Erythroblast (primary cell): Measurements from ENCODE around the gene SH2D6.

ENCODE experiments used
- GATA1 ChIP-seq: IDR thresholded peaks from 2 replicates; pipeline ENCODE4 v1.6.1; 2011; ENCODE audit warnings: low read depth, mild to moderate bottlenecking, control low read depth, low read length, moderate library complexity
- POLR2A ChIP-seq: IDR thresholded peaks from 2 replicates; pipeline ENCODE4 v1.6.1; 2011; ENCODE audit warnings: mild to moderate bottlenecking, low read length

DNA sequence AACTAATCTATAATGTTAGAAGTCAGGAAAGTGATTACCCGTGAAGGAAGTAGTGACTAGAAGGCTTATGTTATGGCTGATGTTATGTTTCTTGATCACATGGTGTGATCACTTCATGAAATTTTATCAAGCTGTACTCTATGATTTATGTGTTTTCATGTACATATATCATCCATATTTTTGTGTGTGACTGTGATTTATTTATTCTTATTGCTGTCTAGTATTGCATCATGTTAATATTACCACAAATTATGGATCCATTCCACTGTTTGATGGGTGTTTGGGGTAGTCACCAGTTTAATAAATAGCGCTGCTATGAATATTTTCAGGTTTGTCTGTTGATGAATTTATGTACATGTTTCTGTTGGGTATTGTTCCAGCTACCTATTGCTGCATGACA, 59.4 kb downstream of the SH2D6 start:
- TF ChIP-seq POLR2A (no peak), GATA1 (no peak)
